Activated T-cell treated with anti-CD3 and anti-CD28 coated beads for 4 hours (primary cell): ENCODE measurements around the gene C3orf62.
"Not testable (repeated sequence)": the region's sequence is repeated elsewhere in the genome, so short reads cannot be mapped to it uniquely, and the experiment has no call there.

Source experiments
- DNase-seq: peaks from one replicate; pipeline ENCODE4 v3.0.0-alpha.2; 2020

The C3orf62 gene

DNA sequence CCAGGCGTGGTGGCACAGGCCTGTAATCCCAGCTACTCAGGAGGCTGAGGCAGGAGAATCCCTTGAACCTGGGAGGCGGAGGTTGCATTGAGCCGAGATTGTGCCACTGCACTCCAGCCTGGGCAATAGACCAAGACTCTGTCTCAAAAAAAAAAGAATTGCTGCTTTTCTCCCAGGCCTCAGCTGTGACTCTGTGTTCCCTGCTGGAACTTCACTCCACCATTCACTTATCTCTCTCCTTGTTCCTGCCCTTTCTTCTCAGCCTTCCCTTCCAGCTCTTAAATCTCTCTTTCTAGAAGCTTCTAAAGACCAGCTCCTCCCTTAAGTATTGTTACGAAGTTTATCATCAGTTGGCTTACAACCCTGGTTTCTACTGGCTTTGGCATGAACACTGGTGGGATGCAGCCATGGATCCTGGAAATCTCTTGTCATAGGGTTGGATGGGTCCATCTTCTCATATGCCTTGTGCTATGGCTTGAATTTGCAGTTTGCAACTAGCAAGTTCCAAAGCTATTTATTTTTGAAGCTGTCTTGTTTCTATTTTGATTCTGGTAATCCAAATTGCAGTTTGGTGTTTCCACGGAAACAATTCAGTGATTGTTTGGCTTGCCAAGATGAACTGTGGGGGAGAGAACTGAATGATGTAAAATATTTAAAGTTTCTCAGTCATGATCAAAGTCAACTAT lies 10.5 kb downstream of the C3orf62 start:
- DNase-seq = no peak

DNA sequence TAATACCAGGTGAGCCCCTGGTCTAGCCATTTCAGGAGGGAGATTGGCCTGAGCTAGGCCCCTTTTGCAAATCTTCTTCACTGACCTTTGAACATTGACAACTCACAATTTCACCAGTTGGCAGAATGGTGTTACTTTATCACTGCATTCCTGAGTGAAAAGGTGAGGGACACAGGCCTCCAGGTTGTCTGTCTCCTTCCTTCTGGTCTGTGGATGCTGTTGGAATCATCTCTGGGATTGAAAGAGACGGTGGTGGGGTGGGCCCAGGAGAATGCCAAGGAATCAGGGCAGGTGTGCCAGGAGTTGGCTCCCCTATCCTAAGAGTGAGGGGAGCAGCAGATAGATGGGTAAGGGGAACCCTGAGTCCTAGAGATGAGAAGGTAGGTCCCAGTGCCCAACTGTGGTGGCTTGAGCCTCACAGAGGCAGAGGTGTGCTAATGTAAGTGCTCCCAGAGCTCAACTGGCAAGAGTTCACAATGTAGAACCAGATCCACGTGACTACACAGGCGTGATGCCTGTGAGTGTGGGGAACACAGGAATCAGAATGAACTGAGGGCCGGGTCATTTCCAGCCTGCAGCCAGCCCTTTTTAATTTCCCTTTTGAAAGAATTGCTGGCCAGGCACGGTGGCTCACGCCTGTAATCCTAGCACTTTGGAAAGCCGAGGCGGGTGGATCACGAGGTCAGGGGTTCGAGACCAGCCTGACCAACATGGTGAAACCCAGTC lies 11.2 kb downstream of the C3orf62 start:
- no peak for DNase-seq

DNA sequence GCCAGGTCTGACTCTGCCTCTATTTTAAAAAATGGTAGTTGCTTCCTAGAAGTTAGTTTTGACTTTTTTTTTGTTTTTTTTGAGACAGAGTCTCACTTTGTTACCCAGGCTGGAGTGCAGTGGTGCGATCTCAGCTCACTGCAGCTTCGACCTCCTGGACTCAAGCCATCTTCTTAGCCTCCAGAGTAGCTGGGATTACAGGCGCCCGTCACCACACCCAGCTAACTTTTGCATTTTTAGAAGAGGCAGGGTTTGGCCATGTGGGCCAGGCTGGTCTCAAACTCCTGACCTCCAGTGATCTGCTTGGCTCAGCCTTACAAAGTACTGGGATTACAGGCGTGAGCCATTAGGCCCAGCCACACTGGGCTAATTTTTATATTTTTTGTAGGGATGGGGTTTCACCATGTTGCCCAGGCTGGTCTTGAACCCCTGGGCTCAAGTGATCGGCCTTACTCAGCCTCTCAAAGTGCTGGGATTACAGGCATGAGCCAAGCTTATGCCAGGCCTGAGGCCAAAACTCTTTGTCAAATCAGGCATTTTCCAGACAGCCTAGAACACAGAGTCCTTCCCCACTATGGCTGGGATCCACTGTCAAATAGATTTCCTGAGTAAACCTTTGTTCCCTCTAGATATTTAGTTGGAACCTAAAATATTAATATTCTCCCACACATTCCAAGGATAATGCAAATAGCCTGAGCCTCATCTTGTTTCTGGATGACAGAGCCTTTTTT lies 13.7 kb downstream of the C3orf62 start:
- DNase-seq = no peak

DNA sequence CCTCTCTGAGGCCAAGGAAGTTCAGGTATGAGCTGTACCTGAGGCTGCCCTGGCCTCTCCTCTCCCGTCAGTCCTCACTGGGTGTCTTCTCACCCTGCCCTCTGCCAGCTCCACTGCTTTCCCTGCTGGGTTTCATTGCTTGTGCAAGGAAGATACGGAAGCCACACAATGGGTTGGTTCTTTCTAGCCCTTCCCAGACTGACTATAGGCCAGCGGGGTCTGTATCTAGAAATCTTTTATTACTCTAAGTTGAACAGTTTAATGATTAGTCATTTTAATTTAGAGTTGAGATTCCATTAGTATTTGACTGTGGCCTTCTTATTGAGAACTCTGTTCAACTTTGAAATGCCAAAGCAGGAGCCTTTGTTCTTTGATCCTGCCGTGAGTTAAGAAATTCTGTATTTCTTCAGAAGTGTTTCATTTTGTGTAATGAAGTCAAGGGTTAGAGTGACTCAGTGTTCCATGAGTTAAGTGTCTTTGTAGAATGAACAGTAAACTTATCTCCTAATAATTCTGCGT lies 16.2 kb downstream of the C3orf62 start:
- DNase-seq = no peak

DNA sequence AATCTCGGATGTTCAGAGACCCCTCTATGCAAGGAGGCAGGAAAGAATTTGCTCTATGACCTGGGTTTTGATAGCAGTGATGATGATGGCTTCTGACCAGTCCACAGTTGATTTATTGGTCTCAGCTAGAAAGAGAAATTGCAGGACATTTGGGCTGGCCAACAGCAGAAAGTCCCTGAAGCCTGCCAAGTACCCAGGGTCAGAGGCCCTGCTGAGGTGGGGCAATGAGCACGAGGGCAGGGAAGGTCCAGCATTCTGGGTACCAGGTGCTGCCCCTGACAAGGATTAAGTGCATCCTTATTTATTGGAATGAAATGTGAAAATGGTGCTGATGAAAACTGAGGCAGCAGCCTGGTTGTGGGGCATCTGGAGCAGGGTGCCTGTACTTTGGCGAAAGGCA lies 19.8 kb downstream of the C3orf62 start:
- DNase-seq = no peak

DNA sequence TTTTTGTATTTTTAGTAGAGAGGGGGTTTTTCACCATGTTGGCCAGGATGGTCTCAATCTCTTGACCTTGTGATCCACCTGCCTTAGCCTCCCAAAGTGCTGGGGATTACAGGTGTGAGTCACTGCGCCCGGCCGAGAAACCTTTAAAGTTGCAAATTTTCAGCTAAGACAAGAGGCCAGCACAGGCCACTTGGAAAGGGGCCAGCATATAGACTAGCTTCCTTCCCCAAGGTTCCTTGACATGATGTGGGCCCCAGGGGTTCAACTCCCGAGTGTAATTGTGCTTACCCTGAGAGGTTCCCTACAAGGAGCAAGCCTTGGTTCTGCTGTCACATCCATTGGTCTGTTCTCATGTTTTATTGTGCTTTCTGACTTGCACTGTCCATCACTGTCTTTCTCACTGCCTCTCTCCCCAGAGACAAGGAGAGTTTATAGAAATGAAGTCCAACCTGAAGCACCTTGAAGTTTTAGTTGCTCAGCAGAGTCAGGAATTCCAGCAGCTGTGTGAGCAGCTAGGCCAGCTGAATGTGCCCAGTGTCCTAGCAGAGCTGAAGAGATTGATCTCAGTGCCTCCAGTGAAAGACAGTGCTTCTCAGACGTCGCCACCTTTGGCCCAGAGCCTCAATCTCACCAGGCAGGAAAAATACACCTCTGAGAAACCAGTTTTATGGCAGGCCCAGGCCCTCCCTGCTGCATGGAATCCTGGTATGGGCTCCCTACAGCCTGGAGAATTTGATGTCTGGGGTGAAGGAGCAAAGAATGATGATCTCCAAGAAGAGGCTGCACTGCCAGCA lies 21.1 kb downstream of the C3orf62 start:
- no peak for DNase-seq

DNA sequence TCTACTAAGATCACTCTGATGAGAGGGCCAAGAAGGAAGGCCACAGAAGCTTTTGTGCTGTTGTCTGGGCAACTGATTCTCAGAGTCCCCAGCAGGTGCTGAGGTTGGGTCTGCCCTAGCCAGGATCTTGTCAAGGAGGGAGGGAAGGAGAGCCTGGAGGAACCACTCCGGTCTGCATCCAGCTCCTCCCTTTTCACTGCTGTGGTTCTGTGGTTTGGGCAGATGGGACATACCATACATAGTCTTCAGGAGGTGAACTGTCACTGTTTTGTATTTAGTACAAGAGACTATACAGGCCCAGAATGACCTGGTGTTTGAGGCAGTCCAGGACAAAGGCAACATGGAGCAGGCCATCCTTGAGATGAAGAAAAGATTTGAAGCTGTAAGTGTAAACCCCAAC lies 21.9 kb downstream of the C3orf62 start:
- no peak for DNase-seq

DNA sequence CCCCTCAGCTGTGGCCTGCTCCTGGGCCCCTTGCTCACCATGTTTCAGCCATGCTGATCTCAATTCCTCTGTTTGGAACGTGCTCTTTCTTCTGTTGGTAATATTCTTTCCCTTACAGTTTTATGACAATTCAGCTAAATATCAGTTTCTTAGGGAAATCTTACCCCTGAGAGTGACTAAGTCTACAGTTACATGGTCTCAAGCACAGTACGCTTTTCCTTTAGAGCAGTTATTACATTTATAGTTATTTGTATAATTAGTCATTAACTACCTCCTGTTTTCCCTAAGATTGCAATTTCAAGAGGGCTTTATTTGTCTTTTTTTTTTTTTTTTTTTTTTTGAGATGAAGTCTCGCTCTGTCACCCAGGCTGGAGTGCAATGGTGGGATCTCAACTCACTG lies 23.5 kb downstream of the C3orf62 start:
- DNase-seq = no peak

DNA sequence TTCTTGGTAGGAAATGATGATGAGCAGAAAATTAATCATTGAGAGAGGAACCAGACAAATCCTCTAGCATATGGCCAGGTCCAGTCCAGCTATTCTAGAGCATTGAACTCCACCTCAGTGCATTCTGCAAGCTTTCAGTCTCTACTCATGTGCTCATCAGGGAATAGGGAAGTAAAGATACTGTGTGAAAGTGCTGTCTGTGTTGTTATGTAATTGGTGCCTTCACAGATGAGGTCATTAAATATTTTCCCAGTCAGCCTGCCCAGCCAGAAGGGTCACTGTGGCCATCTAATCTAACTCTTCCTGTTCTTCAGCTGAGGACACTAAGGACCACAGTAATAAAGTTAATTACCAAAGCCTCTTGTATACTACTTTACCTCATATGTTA lies 28.2 kb downstream of the C3orf62 start:
- no peak for DNase-seq

DNA sequence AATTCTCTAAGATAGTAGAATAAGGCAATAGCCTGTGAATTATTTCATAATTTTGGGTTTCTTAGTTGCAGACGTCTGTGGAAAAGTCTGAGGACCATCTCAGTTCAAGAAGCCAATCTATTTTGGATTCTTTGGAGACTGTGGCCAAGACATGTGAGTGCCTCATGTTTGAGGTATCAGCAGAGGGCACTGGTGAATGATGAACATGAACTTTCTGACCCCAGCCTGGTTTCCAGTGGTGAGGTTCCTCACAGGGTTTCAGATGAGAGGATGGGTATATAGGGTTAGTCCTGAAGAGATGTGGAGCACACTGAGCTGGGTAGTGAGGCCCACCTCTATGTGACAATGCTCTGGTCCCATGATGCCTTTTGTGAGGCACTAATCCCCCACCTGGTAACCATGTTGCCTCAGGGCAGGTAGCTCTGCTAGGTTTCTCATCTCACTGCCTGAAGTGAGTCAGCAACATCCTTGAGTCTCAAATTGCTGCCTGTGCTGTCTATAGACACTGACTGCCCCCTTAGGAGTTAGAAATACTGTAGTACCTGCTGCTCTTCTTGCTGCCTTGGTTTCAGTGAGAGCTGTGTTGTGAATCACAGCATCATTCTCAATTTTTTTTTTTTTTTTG lies 32.3 kb downstream of the C3orf62 start:
- no peak for DNase-seq

DNA sequence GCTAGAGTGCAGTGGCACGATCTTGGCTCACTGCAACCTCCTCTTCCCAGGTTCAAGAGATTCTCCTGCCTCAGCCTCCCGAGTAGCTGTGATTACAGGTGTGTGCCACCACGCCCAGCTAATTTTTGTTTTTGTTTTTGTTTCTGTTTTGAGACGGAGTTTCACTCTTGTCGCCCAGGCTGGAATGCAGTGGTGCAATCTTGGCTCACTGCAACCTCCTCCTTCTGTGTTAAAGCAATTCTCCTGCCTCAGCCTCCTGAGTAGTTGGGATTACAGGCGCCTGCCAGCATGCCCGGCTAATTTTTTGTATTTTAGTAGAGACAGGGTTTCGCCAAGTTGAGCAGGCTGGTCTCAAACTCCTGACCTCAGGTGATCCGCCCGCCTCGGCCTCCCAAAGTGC lies 36.9 kb downstream of the C3orf62 start:
- not testable (repeated sequence) for DNase-seq

DNA sequence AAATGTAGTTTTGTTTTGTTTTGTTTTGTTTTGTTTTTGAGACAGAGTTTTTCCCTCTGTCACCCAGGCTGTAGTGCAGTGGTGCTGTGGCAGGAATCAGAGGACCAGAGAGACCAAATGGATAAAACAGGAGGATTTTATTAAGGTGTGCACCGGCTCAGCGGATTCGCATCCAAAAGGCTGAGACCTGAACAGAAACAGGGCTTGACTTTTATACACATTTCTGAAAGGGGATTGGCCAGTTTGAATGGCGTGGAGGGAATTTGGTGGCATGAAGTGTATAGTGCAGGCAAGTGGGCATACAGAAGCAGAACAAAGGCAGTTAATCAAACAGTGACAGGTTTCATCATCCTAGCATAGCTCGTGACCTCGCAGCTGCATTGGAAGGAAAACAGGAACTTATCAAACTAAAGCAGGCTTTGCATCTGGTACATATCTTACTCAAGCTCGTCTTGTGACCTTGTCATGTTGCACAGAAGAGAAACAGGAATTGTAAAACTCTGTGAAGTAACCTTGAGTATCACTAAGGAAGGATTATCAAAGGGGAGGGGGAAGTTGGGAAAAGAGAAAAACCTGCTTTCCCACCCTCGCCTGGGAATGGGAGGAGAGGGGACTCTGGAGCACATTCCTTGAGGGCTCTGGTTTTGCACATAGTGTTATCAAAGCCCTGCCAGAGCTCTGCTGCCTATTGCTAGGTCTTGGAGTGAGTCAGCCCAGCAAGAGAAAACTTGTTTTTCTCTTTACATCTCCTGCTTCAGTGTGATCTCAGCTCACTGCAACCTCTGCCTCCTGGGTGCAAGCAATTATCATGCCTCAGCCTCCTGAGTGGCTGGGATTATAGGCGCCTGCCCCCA lies 38.5 kb downstream of the C3orf62 start:
- no peak for DNase-seq

DNA sequence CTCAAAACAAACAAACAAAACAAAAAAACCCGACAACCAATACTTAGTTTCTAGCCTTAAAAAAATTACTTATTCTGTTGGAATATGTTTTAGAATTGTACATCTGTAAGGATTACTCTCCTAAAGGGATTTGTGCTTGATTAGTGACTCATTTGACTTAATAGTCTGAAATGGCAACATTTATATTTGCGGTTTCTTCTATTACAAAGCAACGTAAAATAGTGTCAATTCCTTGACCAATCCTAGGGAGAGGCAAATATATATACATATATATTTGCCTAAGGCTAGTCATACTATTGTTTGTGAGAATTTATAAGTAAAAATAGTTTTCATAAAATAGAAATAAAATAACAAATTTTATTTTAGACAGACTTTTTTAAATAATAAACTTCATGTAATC lies 39.7 kb downstream of the C3orf62 start:
- no peak for DNase-seq

DNA sequence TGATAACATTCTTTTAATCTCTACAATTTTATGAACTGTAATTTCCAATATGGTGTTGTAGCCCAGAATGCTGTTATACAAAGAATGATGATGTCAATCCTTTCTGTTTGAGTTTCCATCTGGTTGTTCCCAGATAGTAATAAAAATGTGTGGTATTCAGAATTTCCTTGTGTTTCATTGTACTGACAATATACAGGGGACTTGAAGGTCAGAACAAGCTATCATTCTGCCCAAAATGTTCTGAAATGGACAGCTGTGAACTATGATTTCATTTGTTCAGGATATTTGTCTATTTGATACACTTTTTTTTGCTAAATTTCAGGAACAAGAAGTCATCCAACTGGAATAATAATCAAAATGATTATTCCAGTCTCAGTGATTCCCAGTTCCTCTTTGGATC lies 40.8 kb downstream of the C3orf62 start:
- no peak for DNase-seq

DNA sequence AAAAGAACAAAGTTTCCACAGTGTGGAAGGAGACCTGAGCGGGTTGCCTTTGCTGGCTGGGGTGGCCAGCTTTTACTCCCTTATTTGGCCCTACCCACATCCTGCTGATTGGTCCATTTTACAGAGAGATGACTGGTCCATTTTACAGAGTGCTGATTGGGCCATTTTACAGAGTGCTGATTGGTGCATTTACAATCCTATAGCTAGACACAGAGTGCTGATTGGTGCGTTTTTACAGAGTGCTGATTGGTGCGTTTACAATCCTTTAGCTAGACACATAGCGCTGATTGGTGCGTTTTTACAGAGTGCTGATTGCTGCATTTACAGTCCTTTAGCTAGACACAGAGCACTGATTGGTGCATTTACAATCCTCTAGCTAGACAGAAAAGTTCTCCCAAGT lies 48.2 kb downstream of the C3orf62 start:
- not testable (repeated sequence) for DNase-seq

DNA sequence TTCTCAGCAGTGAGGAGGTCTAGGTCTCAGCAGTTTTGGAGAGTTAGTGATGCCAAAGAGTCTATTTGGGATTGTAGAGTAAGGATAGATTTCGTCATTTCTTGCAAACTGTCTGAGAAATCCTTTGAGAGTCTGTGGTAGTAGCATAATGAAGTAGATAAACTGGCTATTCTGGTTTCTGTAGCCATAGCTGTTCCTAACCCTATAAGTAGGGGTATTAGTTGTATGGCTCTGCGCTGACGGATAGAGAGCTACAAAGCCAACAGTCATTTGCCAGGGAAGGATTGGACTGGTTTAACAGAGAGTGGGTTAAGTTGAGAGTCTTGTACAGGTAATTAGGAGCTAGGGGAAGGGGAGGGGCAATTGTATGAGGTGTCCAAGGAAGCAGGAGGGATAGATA lies 55.0 kb downstream of the C3orf62 start:
- no peak for DNase-seq

DNA sequence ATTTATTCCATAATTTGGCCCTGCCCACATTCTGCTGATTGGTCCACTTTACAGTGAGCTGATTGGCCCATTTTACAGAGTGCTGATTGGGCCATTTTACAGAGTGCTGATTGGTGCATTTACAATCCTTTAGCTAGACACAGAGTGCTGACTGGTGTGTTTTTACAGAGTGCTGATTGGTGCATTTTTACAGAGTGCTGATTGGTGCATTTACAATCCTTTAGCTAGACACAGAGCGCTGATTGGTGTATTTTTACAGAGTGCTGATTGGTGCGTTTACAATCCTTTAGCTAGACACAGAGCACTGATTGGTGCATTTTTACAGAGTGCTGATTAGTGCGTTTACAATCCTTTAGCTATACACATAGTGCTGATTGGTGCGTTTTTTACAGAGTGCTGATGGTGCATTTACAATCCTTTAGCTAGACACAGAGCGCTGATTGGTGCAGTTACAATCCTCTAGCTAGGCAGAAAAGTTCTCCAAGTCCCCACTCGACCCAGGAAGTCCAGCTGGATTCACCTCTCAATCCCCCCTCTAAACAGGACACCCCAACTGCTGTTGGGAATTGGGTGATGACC lies 56.0 kb downstream of the C3orf62 start:
- DNase-seq = not testable (repeated sequence)

DNA sequence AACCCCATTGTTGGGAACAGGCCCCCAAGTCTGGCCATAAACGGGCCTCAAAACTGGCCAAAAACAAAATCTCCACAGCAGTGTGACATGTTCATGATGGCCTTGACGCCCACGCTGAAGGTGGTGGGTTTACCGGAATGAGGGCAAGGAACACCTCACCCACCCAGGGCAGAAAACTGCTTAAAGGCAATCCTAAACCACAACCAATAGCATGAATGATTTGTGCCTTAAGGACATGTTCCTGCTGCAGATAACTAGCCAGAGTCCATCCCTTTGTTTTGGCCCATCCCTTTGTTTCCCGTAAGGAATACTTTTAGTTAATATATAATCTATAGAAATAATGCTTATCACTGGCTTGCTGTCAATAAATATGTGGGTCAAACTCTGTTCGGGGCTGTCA lies 57.9 kb downstream of the C3orf62 start:
- no peak for DNase-seq
